Hematopoietic multipotent progenitor cell treated with erythropoietin and hydrocortisone succinate and interleukin-3 and kit ligand, for 15 days (in vitro differentiated cells): ENCODE measurements around the gene SERTAD4.
"Not testable (repeated sequence)": the region's sequence is repeated elsewhere in the genome, so short reads cannot be mapped to it uniquely, and the experiment has no call there.

Source experiments
- DNase-seq: peaks from one replicate; pipeline ENCODE4 v3.0.0-alpha.2; 2015; ENCODE audit warnings: low spot score

SERTAD4 gene

DNA sequence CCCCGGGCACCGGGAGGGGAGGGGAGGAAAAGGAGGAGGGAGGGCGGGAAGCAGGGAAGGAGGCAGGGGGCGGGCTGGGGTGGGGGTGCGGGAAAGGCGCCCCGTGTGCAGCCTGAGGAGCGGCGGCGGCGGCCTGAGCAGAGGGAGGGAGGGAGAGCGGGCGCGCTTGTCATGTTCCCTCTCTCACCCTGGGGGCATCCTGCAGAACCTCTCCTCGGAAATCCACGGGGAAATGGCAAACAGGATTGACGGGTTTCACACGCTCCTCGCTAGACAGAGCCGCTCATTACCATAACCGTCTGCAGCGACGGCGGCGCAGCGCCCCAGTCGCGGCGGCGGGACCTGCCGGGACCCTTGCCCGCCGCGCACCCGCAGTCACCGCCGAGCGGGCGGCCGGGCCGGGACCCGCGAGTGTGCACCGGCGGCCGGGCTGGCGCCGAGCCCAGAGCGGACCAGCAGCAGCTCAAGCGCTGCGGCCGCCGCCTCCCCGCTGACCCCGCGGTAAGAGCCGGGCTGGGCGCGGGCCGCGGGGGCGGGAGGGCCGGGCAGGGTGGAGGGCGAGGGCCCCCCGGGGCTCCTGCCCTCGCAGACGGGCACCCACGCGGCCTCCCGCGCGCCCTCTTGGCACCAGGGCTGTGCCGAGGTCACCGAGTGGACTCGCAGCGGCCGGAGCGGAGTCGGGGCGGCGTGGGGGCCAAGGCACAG lies at the start of gene SERTAD4:
Gene SERTAD4 (plus strand): TSS at position 286 of the 705 bp plus-strand sequence. CDS start 5,165 bp downstream, outside the sequence.
- no peak for DNase-seq

GRCh38 chr1:210185063-210185462 lies 47.5 kb upstream of the SERTAD4 start:
- no peak for DNase-seq

DNA sequence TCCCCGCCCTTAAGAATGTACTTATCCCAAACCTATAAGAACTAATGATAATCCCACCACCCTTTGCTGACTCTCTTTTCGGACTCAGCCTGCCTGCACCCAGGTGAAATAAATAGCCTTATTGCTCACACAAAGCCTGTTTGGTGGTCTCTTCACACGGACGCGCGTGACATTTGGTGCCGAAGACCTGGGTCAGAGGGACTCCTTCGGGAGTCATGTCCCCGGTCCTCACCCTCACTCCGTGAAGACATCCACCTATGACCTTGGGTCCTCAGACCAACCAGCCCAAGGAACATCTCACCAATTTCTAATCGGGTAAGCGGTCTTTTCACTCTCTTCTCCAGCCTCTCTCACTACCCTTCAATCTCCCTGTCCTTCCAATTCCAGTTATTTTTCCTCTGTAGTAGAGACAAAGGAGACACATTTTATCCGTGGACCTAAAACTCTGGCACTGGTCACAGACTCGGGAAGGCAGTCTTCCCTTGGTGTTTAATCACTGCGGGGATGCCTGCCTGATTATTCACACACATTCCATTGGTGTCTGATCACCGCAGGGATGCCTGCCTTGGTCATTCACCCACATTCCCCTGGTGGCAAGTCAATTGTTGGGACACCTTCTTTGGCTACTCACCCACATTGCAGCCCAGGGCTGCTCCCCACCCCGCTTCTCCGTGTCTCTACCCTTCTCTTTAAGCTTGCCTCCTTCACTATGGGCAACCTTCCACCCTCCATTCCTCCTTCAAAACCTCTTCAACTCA lies 44.6 kb upstream of the SERTAD4 start:
- DNase-seq, result not testable (repeated sequence)

DNA sequence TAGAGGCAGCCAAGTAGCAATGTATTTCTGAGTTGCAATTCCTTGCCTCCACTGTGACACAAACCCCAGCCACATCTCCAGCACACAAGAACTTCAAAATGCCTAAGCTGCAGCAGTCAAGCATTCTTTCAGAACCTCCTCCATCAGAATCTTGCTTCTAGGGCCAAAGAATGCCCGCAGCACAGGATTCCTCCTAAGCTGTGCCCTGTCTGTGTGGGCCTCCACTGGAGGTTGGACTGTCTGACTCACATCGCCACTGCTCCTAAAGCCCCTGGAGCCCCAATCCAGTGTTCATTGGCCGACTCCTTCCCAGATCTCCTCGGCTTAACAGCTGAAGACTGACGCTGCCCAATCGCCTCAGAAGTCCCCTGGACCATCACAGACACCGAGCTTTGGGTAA lies 43.2 kb upstream of the SERTAD4 start:
- DNase-seq, result no peak

DNA sequence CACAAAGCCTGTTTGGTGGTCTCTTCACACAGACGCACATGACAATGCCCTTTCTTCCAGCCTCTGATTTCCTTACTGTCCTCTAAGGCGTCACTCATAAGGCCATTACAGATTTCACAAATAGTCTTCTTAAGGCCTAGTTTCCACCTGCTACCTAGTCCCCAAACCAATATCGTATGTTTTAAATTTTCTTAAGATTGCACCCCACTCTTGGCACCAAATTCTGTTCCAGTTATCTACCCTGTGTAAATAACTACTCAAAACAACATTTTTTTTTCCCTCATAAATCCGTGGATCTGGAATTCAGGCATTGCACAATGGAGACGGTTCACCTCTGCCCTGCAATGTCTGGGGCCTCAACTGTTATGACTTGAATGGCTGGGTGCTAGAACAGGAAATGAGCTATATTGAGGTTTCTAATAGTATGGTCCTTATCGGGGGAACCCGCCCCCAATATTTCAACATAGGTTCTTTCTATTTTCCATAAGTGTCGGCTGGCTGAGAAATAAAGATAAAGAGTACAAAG lies 36.9 kb upstream of the SERTAD4 start:
- DNase-seq, result no peak

DNA sequence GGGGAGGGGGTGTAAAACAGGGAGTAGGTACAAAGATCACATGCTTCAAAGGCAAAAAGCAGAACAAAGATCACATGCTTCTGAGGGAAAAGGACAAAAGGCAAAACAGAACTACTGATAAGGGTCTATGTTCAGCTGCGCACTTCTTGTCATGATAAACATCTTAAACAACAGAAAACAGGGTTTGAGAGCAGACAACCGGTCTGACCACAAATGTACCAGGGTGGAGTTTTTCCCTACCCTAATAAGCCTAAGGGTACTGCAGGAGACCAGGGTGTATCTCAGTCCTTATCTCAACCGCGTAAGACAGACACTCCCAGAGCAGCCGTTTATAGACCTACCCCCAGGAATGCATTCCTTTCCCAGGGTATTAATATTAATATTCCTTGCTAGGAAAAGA lies 36.3 kb upstream of the SERTAD4 start:
- DNase-seq, result not testable (repeated sequence)

GRCh38 chr1:210198840-210199239 lies 33.8 kb upstream of the SERTAD4 start:
- DNase-seq, result no peak

GRCh38 chr1:210200124-210200736 lies 32.4 kb upstream of the SERTAD4 start:
- no peak for DNase-seq

GRCh38 chr1:210201681-210202080 lies 30.9 kb upstream of the SERTAD4 start:
- DNase-seq, result no peak

GRCh38 chr1:210207597-210208450 lies 24.8 kb upstream of the SERTAD4 start:
- DNase-seq, result no peak

DNA sequence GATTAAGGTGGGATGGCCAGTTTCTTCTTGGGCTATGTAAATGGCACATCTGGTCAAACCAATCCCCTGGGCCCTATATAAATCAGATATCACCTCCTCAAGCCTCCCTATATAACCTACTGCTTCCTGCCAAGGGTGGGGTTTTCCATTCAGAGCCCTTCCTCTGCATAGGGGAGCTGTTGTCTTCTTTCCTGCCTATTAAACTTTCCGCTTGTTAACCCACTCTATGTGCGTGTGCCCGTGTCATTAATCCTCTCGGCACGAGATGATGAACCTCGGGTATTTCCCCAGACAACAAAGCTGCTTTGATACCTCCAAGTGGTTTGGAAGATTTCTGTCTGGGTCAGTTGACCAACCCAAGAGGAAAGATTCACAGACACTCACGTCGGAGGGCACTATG lies 19.3 kb upstream of the SERTAD4 start:
- no peak for DNase-seq

DNA sequence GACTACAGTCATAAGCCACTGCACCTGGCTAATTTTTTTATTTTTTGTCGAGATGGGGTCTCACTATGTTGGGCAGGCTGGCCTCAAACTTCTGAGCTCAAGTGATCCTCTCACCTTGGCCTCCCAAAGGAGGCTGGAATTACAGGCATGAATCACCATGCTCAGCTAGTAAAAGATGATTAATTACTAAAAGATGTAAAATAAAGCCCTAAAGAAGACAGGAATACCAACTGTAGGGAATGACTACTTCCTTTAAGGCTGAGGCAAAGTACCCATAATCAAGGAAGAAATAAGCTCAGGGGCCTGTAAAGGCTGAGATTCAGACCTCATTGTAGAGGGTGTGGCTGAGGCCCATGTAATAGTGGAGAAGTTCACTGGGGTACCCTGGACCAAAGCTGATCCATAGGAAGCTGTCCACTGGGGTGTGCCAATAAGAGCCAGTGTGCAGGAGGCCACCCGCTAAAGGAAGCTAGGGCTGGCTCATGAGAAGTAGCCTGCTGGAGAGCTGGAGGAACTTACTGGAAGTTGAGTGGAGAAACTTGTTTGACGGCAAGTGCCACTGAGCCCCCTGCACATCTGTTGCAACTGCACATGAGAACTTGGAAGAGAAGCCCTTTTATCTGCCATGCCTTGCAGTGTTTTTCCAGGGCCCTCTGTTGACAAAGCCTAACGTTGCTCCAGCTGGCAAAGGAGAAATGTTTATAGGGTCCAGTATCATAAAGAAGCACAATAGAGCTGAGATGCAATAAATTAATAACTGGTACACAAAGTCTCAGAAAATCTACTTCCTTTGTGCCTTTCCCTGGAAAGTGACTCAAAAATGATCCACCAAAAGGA lies 17.8 kb upstream of the SERTAD4 start:
- no peak for DNase-seq

- no peak for DNase-seq
Measured at GRCh38 chr1:210217482-210217881, 15.1 kb upstream of the SERTAD4 start.

GRCh38 chr1:210218047-210218446 lies 14.5 kb upstream of the SERTAD4 start:
- DNase-seq, result no peak

- no peak for DNase-seq
Measured at GRCh38 chr1:210222340-210223006, 10.1 kb upstream of the SERTAD4 start.

- no peak for DNase-seq
Measured at GRCh38 chr1:210223226-210223904, 9.2 kb upstream of the SERTAD4 start.

DNA sequence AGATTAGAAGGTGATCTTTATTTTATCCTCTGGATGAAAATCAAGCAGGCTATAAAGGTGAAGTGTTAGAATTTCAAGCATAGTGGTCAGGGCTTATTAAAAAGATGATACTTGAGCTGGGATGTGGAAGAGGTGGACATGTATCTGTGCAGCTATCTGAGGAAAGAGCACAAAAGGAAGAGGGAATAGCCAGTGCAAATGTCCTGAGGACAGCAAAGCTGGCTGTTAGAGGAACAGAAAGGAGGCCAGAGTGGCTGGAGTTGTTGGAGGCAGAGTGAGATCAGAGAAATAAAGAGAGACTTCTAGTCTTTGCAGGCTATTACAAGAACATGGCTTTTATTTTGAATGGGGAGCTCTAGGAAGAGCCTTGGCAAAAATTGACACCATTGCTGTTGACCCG lies 4.4 kb upstream of the SERTAD4 start:
- DNase-seq, result no peak

- DNase-seq, result no peak
Measured at GRCh38 chr1:210230149-210230695, 2.4 kb upstream of the SERTAD4 start.

DNA sequence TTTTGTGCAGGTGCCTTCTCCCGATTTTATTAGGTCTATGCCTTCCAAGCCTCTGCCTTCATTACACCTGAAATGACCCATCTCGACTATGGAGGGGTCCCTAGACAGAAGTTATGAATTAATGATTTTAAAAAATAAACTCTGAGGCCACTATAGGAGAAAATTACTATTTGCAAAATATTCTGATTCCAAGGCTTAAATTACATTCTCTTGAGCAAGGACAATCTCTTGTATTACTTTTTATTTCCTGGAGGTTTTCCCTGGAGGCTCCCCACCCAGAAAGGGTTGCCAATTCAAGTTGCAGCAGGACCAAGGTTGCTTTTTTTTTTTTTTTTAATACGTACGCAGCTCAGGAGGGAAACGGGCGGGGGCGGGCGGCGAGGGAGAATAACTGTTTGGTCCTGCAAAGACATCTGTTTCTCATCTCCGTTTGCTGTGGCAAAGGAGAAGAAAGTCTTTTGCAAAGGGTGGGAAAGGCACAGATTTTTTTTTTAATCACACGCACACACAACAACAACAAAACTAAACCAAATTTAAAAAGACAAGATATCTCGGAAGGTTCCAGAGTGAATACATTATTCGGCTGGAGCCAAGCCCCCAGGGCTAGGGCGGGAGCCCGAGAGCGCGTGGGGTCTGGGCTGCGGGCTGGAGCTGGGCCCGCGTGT lies 618 bp upstream of the SERTAD4 start:
- DNase-seq, result no peak
